ENCODE results near the gene SF3B5. TPM values are rescaled to one million over a fixed set of nuclear protein-coding genes. Genes with fewer than 3 reads are reported as not detected.

Gene SF3B5
- total and polyA plus RNA-seq, 2 experiments from 2014 or later: 151 to 183 TPM

Other genes starting within 250 kb of the SF3B5 start
- gene ZC2HC1B, start 231.1 kb downstream of the SF3B5 start, total RNA-seq (2014; rRNA removed; shearing (Covaris generic)): not detected in 2 replicates
- not detected in 2 replicates for gene ZC2HC1B, start 231.1 kb downstream of the SF3B5 start, polyA plus RNA-seq (2016; fragmentation: Nextera tagmentation; extraction: Ambion mirVana)
- 0.66 and 0.90 TPM in 2 replicates for gene PLAGL1, start 87.3 kb downstream of the SF3B5 start, total RNA-seq (2014; rRNA removed; shearing (Covaris generic))
- gene PLAGL1, start 87.3 kb downstream of the SF3B5 start, polyA plus RNA-seq (2016; fragmentation: Nextera tagmentation; extraction: Ambion mirVana): 1.4 and 1.7 TPM in 2 replicates
- gene STX11, start 54.9 kb upstream of the SF3B5 start, total RNA-seq (2014; rRNA removed; shearing (Covaris generic)): 0.08 and 0.35 TPM in 2 replicates
- gene STX11, start 54.9 kb upstream of the SF3B5 start, polyA plus RNA-seq (2016; fragmentation: Nextera tagmentation; extraction: Ambion mirVana): 0.37 and 0.52 TPM in 2 replicates
- 86.8 and 121 TPM in 2 replicates for gene UTRN, start 189.8 kb upstream of the SF3B5 start, total RNA-seq (2014; rRNA removed; shearing (Covaris generic))
- 34.8 and 53.9 TPM in 2 replicates for gene UTRN, start 189.8 kb upstream of the SF3B5 start, polyA plus RNA-seq (2016; fragmentation: Nextera tagmentation; extraction: Ambion mirVana)

Measured in GM23338 (cell line).